ENCODE results near the gene STIM2. TPM values are rescaled to one million over a fixed set of nuclear protein-coding genes. Genes with fewer than 3 reads are reported as not detected.
"Not testable (repeated sequence)": the region's sequence is repeated elsewhere in the genome, so short reads cannot be mapped to it uniquely, and the experiment has no call there.

Gene STIM2
- 10 to 100 TPM; 70.2 to 75.2 TPM for total RNA-seq

DNA sequence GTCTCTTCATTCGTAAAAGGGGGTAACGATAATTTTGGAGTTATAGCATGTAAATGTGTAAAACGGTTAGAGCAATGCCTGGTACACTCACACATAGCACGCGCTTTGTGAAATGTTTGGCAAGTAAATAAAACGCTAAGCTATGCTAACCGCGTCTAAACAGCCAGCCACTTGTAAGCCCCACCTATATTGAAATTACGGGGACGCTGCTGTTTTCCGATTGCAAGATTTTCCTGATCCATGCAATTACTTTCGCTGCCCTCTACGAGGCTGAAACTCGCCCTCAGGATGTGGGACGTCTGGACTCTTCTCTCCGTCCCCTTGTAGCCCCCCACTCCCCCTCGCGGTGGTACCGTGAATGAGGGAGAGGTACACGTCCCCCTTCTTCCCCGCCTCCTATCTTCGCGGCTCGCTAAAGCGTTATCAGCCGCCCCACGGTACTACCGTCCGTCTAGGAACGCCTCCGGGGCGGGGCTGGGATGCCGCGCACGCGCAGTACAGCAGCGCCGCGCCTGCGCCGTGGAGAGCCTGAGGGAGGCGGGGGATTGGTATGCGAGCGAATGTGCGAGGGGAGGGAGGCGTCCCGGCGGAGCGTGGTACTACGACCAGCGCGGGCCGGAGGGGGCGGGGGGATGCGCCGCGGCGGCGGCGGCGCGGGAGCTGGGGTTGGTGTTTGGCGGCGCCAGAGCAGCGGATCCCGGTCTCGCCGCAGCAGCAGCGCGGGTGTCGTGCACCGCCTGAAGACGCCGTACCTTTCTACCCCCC lies at the start of gene STIM2:
STIM2 (plus strand) TSS at position 685 of the 765 bp plus-strand sequence.
- Mint-ChIP-seq H3K4me3 (peak within 1 kb of the TSS; percentile 98), H3K9me3 (no peaks in the 10 kb centered on the region), H3K27me3 (no peaks in the 10 kb centered on the region), H3K27ac (peak within 1 kb of the TSS; percentile 96), H3K4me1 (peaks cover 38% of the 10 kb centered on the region), H3K36me3 (no peaks in the 10 kb centered on the region)
- POLR2A ChIA-PET = interaction anchor here (0.6 to 6.5 kb wide), 21 partner anchors 13 to 1000 kb away, joined by 3 to 209 read pairs (median 5); partner anchors contain the start of gene TBC1D19
- ATAC-seq (ENCODE audit: low read depth) = peak; percentile 74
- peak; percentile 100 for DNase-seq

- H3K4me1 Mint-ChIP-seq; H3K36me3 Mint-ChIP-seq; POLR2A ChIA-PET; ATAC-seq (ENCODE audit: low read depth); H3K27me3 Mint-ChIP-seq; H3K4me3 Mint-ChIP-seq; H3K27ac Mint-ChIP-seq; H3K9me3 Mint-ChIP-seq; DNase-seq: not testable (repeated sequence)
These were observed 49.1 kb upstream of the STIM2 start for GRCh38 chr4:26811571-26811970.

DNA sequence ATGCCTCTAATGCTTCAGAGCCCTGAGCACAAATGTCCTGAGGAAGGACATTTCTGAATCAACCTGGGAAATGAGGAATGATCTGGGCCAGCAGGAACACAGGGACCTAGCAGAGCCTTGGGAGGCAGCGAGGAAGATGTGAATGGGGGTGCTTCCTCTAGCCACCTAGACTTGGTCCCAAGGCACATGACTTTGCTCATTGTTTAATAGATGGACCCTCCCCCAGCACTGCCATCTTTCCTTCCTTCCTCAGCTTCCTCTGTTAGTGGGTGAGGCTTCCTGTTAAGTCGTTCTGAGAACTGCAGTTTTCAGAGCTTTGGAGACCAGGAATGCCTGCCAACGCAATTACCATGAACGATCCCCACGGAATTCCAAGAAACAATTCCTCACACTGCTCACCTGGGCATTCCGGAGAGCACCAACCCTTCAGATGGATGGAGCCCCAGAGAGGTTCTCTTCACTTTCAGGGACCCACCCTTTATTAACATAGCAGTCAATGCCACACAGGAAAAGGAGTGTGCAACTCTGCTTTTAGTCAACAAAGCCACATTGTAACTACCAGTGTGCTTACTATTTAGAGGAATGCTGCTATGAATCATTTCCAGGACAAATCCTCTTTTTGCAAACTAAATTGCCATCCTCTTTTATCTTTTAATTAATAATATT lies 48.5 kb upstream of the STIM2 start:
- peak overlapping the region; percentile 50 for H3K4me3 Mint-ChIP-seq
- POLR2A ChIA-PET = no interaction called here
- ATAC-seq (ENCODE audit: low read depth) (no peak), DNase-seq (no peak)
- H3K36me3 Mint-ChIP-seq = peaks cover 2% of the 10 kb centered on the region
- peak overlapping the region; percentile 24 for H3K27ac Mint-ChIP-seq
- H3K4me1 Mint-ChIP-seq = peaks cover 7% of the 10 kb centered on the region
- H3K27me3 Mint-ChIP-seq = no peaks in the 10 kb centered on the region
- H3K9me3 Mint-ChIP-seq = peaks cover 4% of the 10 kb centered on the region

GRCh38 chr4:26813698-26814097 lies 46.9 kb upstream of the STIM2 start:
- peaks cover 2% of the 10 kb centered on the region for H3K36me3 Mint-ChIP-seq
- no peak for ATAC-seq (ENCODE audit: low read depth)
- no peak overlapping the region for H3K4me3 Mint-ChIP-seq
- H3K27me3 Mint-ChIP-seq = no peaks in the 10 kb centered on the region
- H3K4me1 Mint-ChIP-seq = peaks cover 7% of the 10 kb centered on the region
- DNase-seq = no peak
- H3K27ac Mint-ChIP-seq = no peak overlapping the region
- peaks cover 4% of the 10 kb centered on the region for H3K9me3 Mint-ChIP-seq
- POLR2A ChIA-PET = no interaction called here

DNA sequence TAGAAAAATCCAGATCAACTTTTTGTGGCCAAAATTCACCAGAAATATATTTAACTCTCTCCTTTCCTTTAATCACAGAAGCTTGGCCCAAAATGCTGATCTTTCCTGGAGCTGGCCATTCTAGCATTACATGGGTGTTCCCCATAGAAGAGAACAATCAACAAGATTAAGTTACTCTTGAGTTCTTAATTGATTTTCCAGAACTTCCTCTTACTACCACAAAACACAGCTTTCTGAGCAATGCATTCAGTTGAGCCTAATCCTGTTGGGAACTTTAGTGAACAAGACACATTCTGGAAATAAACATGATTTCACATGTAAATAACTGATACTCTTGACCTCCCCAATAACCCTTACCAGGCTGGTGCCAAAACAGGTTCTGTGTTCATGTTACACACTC lies 45.4 kb upstream of the STIM2 start:
- ATAC-seq (ENCODE audit: low read depth) = no peak
- peaks cover 7% of the 10 kb centered on the region for H3K4me1 Mint-ChIP-seq
- no peak for DNase-seq
- peaks cover 2% of the 10 kb centered on the region for H3K36me3 Mint-ChIP-seq
- no peak overlapping the region for H3K4me3 Mint-ChIP-seq
- H3K27me3 Mint-ChIP-seq = no peaks in the 10 kb centered on the region
- peaks cover 6% of the 10 kb centered on the region for H3K9me3 Mint-ChIP-seq
- POLR2A ChIA-PET = no interaction called here
- no peak overlapping the region for H3K27ac Mint-ChIP-seq

- H3K9me3 Mint-ChIP-seq = peaks cover 7% of the 10 kb centered on the region
- no peak for DNase-seq
These were observed 44.9 kb upstream of the STIM2 start for GRCh38 chr4:26815706-26816105.

GRCh38 chr4:26819026-26819425 lies 41.6 kb upstream of the STIM2 start:
- Mint-ChIP-seq H3K27ac (no peak overlapping the region), H3K36me3 (peaks cover 5% of the 10 kb centered on the region), H3K4me1 (peaks cover 8% of the 10 kb centered on the region), H3K9me3 (peaks cover 12% of the 10 kb centered on the region), H3K4me3 (no peak overlapping the region), H3K27me3 (no peaks in the 10 kb centered on the region)
- POLR2A ChIA-PET = no interaction called here
- DNase-seq (no peak), ATAC-seq (ENCODE audit: low read depth) (no peak)

More at GRCh38 chr4:26815706-26816105, 44.9 kb upstream of the STIM2 start:
- ATAC-seq (ENCODE audit: low read depth) = no peak
- H3K4me3 Mint-ChIP-seq = no peak overlapping the region
- H3K27ac Mint-ChIP-seq = no peak overlapping the region
- POLR2A ChIA-PET = no interaction called here
- H3K4me1 Mint-ChIP-seq = peaks cover 7% of the 10 kb centered on the region
- H3K27me3 Mint-ChIP-seq = no peaks in the 10 kb centered on the region
- peaks cover 2% of the 10 kb centered on the region for H3K36me3 Mint-ChIP-seq

DNA sequence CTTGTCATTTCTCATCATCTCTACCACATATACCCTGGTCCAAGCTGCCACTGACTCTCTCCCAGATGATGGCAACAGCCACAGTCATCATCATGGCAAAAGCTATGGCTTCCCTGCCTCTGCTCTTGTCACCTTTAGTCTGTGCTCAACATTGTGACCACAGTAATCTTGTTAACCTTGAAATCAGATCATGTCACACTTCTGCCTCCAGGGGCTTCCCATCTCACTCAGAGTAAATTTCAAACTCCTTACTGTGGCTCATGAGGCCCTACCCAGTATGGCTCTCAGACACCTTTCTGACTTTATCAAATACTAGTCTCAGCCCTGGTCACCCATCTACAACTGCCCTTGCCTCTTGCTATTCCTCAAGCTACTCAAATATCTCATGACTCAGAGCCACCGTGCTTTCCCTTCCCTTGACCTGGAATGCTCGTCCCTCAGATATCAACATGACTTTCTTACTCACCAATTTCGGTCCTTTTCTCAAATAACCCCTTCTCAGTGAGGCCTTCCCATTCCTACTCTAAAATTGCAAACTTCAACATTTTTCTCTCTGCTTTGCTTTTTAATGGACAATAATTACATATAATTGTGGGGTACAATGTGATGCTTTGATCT lies 41.1 kb upstream of the STIM2 start:
- H3K4me3 Mint-ChIP-seq = no peak overlapping the region
- no peak overlapping the region for H3K27ac Mint-ChIP-seq
- no peaks in the 10 kb centered on the region for H3K27me3 Mint-ChIP-seq
- H3K9me3 Mint-ChIP-seq = peaks cover 12% of the 10 kb centered on the region
- peaks cover 8% of the 10 kb centered on the region for H3K4me1 Mint-ChIP-seq
- DNase-seq (no peak), ATAC-seq (ENCODE audit: low read depth) (no peak)
- POLR2A ChIA-PET = no interaction called here
- peaks cover 5% of the 10 kb centered on the region for H3K36me3 Mint-ChIP-seq

GRCh38 chr4:26820346-26820745 lies 40.3 kb upstream of the STIM2 start:
- Mint-ChIP-seq H3K27me3 (no peaks in the 10 kb centered on the region), H3K27ac (no peak overlapping the region), H3K36me3 (peaks cover 5% of the 10 kb centered on the region), H3K4me3 (no peak overlapping the region), H3K4me1 (peaks cover 8% of the 10 kb centered on the region), H3K9me3 (peaks cover 12% of the 10 kb centered on the region)
- POLR2A ChIA-PET = no interaction called here
- ATAC-seq (ENCODE audit: low read depth) = no peak
- DNase-seq = no peak

DNA sequence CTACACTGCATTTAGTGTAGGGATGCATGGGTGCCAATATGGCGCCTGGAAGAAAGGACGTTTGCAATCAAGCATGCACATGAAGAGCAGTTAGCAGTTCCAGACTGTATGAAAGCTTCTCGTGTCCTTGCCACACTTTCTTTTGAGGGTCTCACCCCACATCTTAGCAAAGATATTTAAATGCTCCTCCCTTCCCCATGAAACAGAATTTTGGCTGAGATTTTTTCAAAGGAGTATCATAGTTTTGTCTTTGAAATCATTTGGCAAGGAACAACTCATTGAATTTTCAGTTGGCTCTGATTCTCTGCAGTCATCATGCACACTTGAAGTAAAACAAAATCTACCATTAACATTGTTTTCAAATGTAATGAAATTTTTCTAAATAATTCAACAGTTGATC lies 39.6 kb upstream of the STIM2 start:
- Mint-ChIP-seq H3K4me3 (no peak overlapping the region), H3K9me3 (peaks cover 12% of the 10 kb centered on the region), H3K36me3 (peaks cover 5% of the 10 kb centered on the region), H3K4me1 (peaks cover 8% of the 10 kb centered on the region), H3K27ac (no peak overlapping the region), H3K27me3 (no peaks in the 10 kb centered on the region)
- DNase-seq = no peak
- POLR2A ChIA-PET = no interaction called here
- no peak for ATAC-seq (ENCODE audit: low read depth)

- POLR2A ChIA-PET = no interaction called here
- H3K4me1 Mint-ChIP-seq = peaks cover 8% of the 10 kb centered on the region
These were observed 38.8 kb upstream of the STIM2 start for GRCh38 chr4:26821677-26822503.

DNA sequence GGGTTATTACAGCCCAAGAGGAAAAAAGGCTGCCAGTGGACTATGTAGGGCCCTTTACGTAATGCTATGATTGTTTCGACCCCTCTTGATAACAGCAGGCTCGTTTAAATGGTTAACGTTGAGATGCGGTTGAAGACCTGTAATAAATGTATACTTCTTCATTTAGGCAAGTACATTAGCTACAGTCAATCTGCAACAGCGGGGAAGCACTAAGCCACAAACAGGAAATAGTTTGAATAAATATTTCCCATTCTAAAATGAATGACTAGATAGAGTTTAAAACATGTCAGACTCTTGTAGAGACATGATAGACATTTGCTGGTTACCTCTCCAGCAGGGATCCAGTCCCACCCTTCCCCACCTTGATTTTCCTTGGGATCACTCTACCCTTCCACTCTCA lies 38.1 kb upstream of the STIM2 start:
- Mint-ChIP-seq H3K4me3 (no peak overlapping the region), H3K27ac (no peak overlapping the region), H3K36me3 (peaks cover 5% of the 10 kb centered on the region), H3K27me3 (no peaks in the 10 kb centered on the region), H3K9me3 (peaks cover 12% of the 10 kb centered on the region), H3K4me1 (peaks cover 8% of the 10 kb centered on the region)
- peak; percentile 67 for ATAC-seq (ENCODE audit: low read depth)
- DNase-seq = no peak
- POLR2A ChIA-PET = no interaction called here

More at GRCh38 chr4:26821677-26822503, 38.8 kb upstream of the STIM2 start:
- Mint-ChIP-seq H3K9me3 (peaks cover 12% of the 10 kb centered on the region), H3K27me3 (no peaks in the 10 kb centered on the region), H3K36me3 (peaks cover 5% of the 10 kb centered on the region), H3K27ac (no peak overlapping the region), H3K4me3 (no peak overlapping the region)
- no peak for ATAC-seq (ENCODE audit: low read depth)
- no peak for DNase-seq

DNA sequence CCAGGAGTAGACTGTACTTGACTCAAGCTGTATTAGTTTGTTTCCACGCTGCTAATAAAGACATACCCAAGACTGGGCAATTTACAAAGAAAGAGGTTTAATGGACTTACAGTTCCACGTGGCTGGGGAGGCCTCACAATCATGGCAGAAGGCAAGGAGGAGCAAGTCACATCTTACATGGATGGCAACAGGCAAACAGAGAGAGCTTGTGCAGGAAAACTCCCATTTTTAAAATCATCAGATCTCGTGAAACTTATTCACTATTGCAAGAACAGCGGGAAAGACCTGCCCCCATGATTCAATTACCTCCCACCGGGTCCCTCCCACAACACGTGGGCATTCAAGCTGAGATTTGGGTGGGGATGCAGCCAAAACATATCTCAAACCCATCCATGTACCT lies 37.7 kb upstream of the STIM2 start:
- ATAC-seq (ENCODE audit: low read depth); H3K4me1 Mint-ChIP-seq; DNase-seq; H3K27ac Mint-ChIP-seq; H3K36me3 Mint-ChIP-seq; H3K4me3 Mint-ChIP-seq; POLR2A ChIA-PET; H3K27me3 Mint-ChIP-seq: not testable (repeated sequence)
- peaks cover 12% of the 10 kb centered on the region for H3K9me3 Mint-ChIP-seq

Measured in activated naive CD8-positive, alpha-beta T cell treated with anti-CD3 and anti-CD28 coated beads, Interleukin-2, amount 10 ng/mL, durations not matched to agents 7 days and 5 days (primary cell).